Spinal cord (tissue), 10 donors: Measurements from ENCODE around the gene MAP4K3. TPM values are rescaled to one million over a fixed set of nuclear protein-coding genes. Genes with fewer than 3 reads are reported as not detected.

Source experiments
- DNase-seq, 6 donors: peaks; one replicate each; pipeline versions ENCODE4 v3.0.0 to v3.0.0-alpha.2; 2013 to 2015; ENCODE audit warnings: low spot score in 6 of 6, low read depth in 4 of 6
- H3K27ac ChIP-seq: one replicate; pipeline ENCODE4 v1.5.1; 2013; ENCODE audit warnings: low read depth, low read length, control low read depth
- H3K27me3 ChIP-seq: one replicate; pipeline ENCODE4 v1.6.1; 2013; ENCODE audit warnings: low read length; ENCODE audit not compliant: control insufficient read depth, insufficient read depth
- H3K36me3 ChIP-seq: one replicate; pipeline ENCODE4 v1.6.1; 2013; ENCODE audit warnings: low read length; ENCODE audit not compliant: control insufficient read depth, insufficient read depth
- H3K4me1 ChIP-seq: one replicate; pipeline ENCODE4 v1.6.1; 2013; ENCODE audit warnings: low read length; ENCODE audit not compliant: control insufficient read depth, insufficient read depth
- H3K4me3 ChIP-seq: one replicate; pipeline ENCODE4 v1.5.1; 2013; ENCODE audit warnings: low read depth, low read length, control low read depth
- H3K9me3 ChIP-seq: one replicate; pipeline ENCODE4 v1.6.1; 2013; ENCODE audit warnings: low read length; ENCODE audit not compliant: control insufficient read depth, insufficient read depth
- WGBS: methylation state at CpG from one replicate; pipeline ENCODE4 v1.1.5; 2013; ENCODE audit warnings: missing lambda C conversion rate; ENCODE audit not compliant: insufficient coverage; 5-methylcytosine and 5-hydroxymethylcytosine counted together
- polyA plus RNA-seq, 2 donors: library from polyadenylated mRNA; unstranded; fragments of 120-200 nt; gene quantifications; one replicate each; pipeline ENCODE4 v1.2.1, GENCODE V29; 2013; ENCODE audit not compliant: insufficient read length in 2 of 2
- total RNA-seq, 2 donors: library from RNA; depleted of rRNA in 1 of 2; stranded (reverse); fragments of 120-200 nt in 1 of 2; fragments of >200 nt in 1 of 2; gene quantifications; one replicate each; pipeline versions ENCODE4 v1.2.3 to v1.2.4, GENCODE V29; 2013 to 2014
- donor health status: healthy.

The MAP4K3 gene
- total and polyA plus RNA-seq, 4 donors = 48.0 to 88.9 (median 58.9) TPM

DNA sequence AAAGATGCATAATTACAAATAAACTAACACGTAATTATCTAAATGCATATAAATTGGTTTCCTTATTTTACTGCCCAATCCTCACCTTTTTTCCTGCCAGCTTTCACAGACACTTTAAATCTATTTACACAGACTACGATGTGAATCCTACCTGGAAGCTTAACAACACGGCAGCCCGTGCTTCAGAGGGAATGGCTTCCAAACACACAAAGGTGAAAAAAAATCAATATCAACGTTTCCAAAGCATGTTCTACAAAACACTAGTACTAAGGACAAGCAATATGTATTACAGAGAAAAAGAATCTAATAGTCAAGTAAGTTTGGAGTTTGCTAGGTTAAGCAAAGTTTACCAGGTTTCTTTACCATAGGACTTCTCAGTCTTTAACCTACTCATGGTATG is 4.4 kb downstream of the MAP4K3 start:
- no peak overlapping the region for H3K4me3 ChIP-seq
- no peaks in the 10 kb centered on the region for H3K9me3 ChIP-seq
- peaks cover 3% of the 10 kb centered on the region for H3K4me1 ChIP-seq
- H3K27ac ChIP-seq = no peak overlapping the region
- DNase-seq = no peak
- 67% methylated on average over 1 of the region's 5 CpGs for WGBS
- H3K27me3 ChIP-seq = no peaks in the 10 kb centered on the region
- no peaks in the 10 kb centered on the region for H3K36me3 ChIP-seq

DNA sequence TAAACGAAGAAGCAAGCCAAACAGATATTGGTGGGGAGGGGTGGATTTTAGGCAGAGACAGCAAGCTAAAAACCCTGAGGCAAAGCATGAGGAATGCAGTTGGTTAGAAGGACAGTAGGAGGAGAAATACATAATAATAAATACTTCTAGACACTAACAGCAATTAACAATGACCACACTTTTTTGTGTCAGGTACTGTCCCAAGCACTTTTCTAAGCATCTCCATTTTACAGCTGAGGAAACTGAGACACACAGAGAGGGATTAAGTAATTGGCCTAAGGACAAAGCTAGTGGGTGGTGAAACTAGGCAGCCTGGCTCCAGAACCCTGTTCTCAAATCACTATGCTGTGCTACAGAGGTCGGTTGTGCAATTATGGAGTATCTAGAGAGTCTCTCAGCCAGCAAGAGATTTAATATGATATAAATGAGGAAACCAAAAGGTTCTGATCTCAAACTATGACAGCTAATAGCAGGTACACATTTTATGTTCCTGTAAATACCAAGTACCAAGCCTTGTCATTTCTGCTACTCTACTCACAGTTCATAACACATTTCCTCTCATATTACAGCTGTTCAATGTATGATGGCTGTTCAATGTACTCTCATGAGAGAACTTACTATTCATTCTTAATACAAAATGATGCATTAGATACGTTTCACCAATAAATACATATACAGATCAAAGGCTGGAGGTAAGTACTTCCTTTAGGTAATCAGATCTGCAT is 5.3 kb downstream of the MAP4K3 start:
- WGBS = 20% methylated on average over 1 of the region's 3 CpGs
- Histone ChIP-seq H3K36me3 (no peaks in the 10 kb centered on the region), H3K27ac (no peak overlapping the region), H3K4me3 (no peak overlapping the region), H3K9me3 (no peaks in the 10 kb centered on the region), H3K27me3 (no peaks in the 10 kb centered on the region), H3K4me1 (no peaks in the 10 kb centered on the region)
- DNase-seq = no peak

DNA sequence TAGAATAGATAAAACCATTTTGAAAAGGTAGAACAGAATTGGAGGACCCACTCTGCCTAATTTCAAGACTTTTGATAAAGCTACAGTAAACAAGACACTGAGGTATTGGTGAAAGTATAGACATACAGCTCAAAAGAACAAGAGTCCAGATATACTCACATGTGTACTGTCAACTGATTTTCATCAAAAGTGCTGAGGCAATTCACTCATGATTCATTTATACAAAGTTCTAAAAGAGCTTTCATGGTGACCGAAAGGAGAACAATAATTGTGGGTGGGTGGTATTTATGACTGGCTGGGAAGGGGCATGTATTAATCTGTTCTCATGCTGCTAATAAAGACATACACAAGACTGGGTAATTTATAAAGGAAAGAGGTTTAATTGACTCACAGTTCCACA is 7.3 kb downstream of the MAP4K3 start:
- no CpG with 5 or more reads among the region's 1 CpG for WGBS
- H3K27ac ChIP-seq = no peak overlapping the region
- H3K36me3 ChIP-seq = no peaks in the 10 kb centered on the region

DNA sequence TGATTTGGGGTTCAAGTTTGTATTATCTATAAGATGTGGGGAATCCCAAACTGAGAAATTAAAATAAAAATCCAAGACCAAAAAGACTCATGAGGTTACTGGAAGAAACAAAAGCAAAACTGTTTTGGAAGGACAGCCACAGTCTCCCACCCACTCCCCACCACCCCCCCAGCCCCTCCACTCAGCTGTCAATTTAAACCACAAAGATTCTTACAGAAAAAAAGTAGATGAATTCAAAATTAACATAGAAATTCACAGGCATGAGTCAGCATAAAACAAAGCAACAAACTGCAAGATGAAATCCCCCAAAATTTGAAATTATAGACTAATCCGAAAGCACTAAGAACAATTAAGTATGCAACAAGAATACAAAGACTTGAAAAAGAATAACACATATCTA is 12.1 kb downstream of the MAP4K3 start:
- no CpG with 5 or more reads among the region's 1 CpG for WGBS
- DNase-seq = no peak
- H3K9me3 ChIP-seq = no peaks in the 10 kb centered on the region

More for the DNA sequence above, 7.3 kb downstream of the MAP4K3 start:
- Histone ChIP-seq H3K4me1 (no peaks in the 10 kb centered on the region), H3K4me3 (no peak overlapping the region), H3K27me3 (no peaks in the 10 kb centered on the region), H3K9me3 (no peaks in the 10 kb centered on the region)
- DNase-seq = no peak

DNA sequence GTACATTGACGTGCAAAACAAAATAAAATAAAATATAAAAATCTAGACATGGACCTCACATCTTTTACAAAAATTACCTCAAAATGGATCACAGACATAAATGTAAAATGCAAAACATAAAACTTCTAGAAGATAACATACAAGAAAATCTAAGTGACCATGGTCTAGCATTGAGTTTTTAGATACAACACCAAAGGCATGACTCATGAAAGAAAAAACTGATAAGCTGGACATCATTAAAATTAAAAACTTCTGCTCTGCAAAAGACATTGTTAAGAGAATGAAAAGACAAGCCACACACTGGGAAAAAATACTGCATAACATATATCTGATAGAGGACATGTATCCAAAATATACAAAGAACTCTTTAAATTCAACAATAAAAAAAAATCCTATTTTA is 14.4 kb downstream of the MAP4K3 start:
- DNase-seq = no peak
- Histone ChIP-seq H3K4me1 (peaks cover 2% of the 10 kb centered on the region), H3K27me3 (no peaks in the 10 kb centered on the region), H3K27ac (no peak overlapping the region), H3K4me3 (no peak overlapping the region), H3K9me3 (no peaks in the 10 kb centered on the region), H3K36me3 (no peaks in the 10 kb centered on the region)
- no CpG with 5 or more reads among the region's 1 CpG for WGBS

More for the DNA sequence above, 12.1 kb downstream of the MAP4K3 start:
- Histone ChIP-seq H3K4me3 (no peak overlapping the region), H3K36me3 (no peaks in the 10 kb centered on the region), H3K27me3 (no peaks in the 10 kb centered on the region), H3K4me1 (peaks cover 2% of the 10 kb centered on the region), H3K27ac (no peak overlapping the region)

DNA sequence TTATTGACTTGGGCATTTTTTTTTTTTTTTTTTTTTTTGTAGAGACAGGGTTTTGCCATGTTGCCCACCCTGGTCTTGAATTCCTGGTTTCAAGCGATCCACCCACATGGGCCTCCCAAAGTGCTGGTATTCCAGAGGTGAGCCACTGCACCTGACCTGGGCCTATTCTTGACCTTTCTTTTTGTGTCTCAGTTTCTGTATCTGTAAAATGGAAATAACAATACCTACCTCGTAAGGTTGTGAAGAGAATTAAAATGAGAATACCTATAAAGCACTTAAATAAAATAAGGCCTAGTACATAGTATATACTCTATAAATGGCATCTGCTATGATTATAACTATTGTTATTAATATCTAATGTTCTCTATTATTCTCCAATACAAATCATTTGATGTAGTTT is 15.7 kb downstream of the MAP4K3 start:
- H3K36me3 ChIP-seq = no peaks in the 10 kb centered on the region
- H3K27me3 ChIP-seq = no peaks in the 10 kb centered on the region
- H3K4me1 ChIP-seq = peaks cover 2% of the 10 kb centered on the region
- no peaks in the 10 kb centered on the region for H3K9me3 ChIP-seq
- DNase-seq = no peak
- H3K4me3 ChIP-seq = no peak overlapping the region
- H3K27ac ChIP-seq = no peak overlapping the region
- WGBS = no CpG with 5 or more reads among the region's 2 CpGs

DNA sequence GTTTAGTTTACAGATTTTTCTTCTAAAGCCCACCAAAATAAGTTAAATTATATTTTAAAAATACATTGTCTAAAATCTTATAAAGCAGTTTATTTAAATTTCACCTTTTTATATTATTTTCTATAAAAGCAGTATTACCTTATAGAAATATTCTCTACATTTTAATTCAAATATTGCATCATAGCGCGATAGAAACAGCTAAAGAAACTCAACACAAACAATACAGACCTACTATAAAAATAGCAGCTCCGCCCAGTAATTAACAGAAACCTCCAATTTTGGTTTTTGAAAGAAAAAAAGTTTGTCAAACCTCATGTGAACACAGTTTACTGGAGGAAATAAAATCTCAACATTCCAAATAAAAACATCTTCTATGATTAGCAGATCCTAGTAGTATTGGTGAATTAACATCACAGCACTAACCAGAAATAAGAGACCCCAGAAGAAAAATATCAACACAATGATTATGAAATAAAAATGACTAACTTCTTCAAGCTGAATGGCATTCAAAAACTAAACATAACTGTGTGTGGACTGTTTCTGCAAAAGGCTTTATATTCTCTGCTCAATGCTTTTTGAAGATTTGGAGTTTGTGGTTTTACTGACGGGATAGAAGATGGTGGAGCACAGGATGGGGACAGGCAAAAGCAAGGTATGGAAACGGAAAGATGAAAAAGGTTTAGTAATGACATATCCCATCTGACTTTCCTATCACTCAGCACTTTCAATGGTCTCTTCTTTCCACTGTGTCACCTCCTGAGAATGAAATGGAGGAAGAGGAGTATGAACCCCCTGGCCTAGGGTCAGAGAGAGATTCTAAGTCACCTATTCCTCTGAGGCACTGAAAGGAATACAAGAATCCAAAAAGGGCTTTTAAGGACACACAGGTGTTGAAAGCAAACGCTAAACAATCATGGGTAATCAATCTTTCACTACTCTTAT is 17.5 kb downstream of the MAP4K3 start:
- DNase-seq = no peak
- Histone ChIP-seq H3K4me3 (no peak overlapping the region), H3K4me1 (peaks cover 1% of the 10 kb centered on the region), H3K27ac (no peak overlapping the region), H3K36me3 (no peaks in the 10 kb centered on the region), H3K27me3 (no peaks in the 10 kb centered on the region), H3K9me3 (no peaks in the 10 kb centered on the region)
- no CpG with 5 or more reads among the region's 6 CpGs for WGBS

DNA sequence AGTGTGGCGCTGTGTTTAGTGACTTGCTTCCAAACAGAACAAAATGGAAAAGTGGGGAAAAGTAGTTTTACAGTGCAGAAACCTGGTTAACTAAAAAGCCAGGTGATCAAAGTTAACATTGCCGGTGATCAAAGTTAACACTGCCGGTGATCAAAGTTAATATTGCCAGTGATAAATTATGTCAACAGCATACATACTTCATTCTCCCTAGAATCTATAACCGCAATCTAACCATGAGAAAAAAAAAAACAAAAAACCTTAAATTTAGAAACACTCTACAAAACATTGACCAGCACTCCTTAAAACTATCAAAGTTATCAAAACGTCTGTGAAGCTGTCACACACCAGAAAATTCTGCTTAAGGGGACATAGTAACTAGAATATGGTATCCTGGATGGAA is 18.6 kb downstream of the MAP4K3 start:
- Histone ChIP-seq H3K4me1 (no peaks in the 10 kb centered on the region), H3K36me3 (no peaks in the 10 kb centered on the region)
- no CpG with 5 or more reads among the region's 5 CpGs for WGBS

DNA sequence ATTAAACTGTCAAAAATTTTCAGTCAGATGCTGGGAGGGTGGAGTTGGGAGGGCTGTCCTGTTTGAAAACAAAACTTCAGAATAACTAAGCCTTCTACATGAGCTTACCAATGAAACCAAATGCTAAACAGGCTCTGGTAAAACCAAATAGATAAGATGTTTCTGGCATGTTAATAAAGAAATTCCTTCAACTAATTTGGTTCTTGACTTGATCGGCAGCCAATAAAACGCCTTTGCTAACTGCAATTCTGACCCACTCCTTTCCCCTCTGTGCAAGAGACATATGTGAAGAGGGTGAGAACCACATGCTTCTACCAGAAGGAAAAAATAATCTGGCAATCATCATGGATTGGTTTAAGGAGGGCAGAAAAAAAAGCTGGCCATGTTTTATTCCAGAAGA is 20.9 kb downstream of the MAP4K3 start:
- no peaks in the 10 kb centered on the region for H3K36me3 ChIP-seq
- WGBS = no CpG with 5 or more reads among the region's 2 CpGs
- DNase-seq = peak in 1 of 6 donors; percentile 44
- no peak overlapping the region for H3K27ac ChIP-seq
- H3K9me3 ChIP-seq = no peaks in the 10 kb centered on the region
- H3K4me3 ChIP-seq = no peak overlapping the region
- H3K4me1 ChIP-seq = no peaks in the 10 kb centered on the region
- H3K27me3 ChIP-seq = no peaks in the 10 kb centered on the region

More for the DNA sequence above, 18.6 kb downstream of the MAP4K3 start:
- Histone ChIP-seq H3K4me3 (no peak overlapping the region), H3K27ac (no peak overlapping the region), H3K27me3 (no peaks in the 10 kb centered on the region), H3K9me3 (no peaks in the 10 kb centered on the region)
- no peak for DNase-seq
